ENCODE results near the gene SMAD6.

The SMAD6 gene

GRCh38 chr15:66704803-66705153 lies 2.7 kb downstream of the SMAD6 start:
- DNase-seq: no peak

GRCh38 chr15:66705277-66706146 lies 3.5 kb downstream of the SMAD6 start:
- DNase-seq: no peak

- DNase-seq: no peak
Measured at GRCh38 chr15:66706225-66706732, 4.2 kb downstream of the SMAD6 start.

GRCh38 chr15:66706840-66707239 lies 4.8 kb downstream of the SMAD6 start:
- no peak for DNase-seq

GRCh38 chr15:66707310-66708082 lies 5.5 kb downstream of the SMAD6 start:
- no peak for DNase-seq

- no peak for DNase-seq
Measured at GRCh38 chr15:66708389-66708788, 6.4 kb downstream of the SMAD6 start.

- no peak for DNase-seq
Measured at GRCh38 chr15:66709884-66710283, 7.8 kb downstream of the SMAD6 start.

GRCh38 chr15:66711260-66711659 lies 9.2 kb downstream of the SMAD6 start:
- no peak for DNase-seq

- no peak for DNase-seq
Measured at GRCh38 chr15:66711862-66712261, 9.8 kb downstream of the SMAD6 start.

- no peak for DNase-seq
Measured at GRCh38 chr15:66713843-66714508, 11.9 kb downstream of the SMAD6 start.

GRCh38 chr15:66714543-66714981 lies 12.5 kb downstream of the SMAD6 start:
- no peak for DNase-seq

- DNase-seq: no peak
Measured at GRCh38 chr15:66715181-66715624, 13.2 kb downstream of the SMAD6 start.

GRCh38 chr15:66715720-66716655 lies 14.0 kb downstream of the SMAD6 start:
- DNase-seq: no peak

GRCh38 chr15:66716656-66717020 lies 14.6 kb downstream of the SMAD6 start:
- no peak for DNase-seq

- DNase-seq: no peak
Measured at GRCh38 chr15:66718220-66718988, 16.4 kb downstream of the SMAD6 start.

- DNase-seq: no peak
Measured at GRCh38 chr15:66719471-66719870, 17.4 kb downstream of the SMAD6 start.

- no peak for DNase-seq
Measured at GRCh38 chr15:66720206-66721010, 18.4 kb downstream of the SMAD6 start.

GRCh38 chr15:66721020-66721419 lies 19.0 kb downstream of the SMAD6 start:
- DNase-seq: no peak

GRCh38 chr15:66721501-66721937 lies 19.5 kb downstream of the SMAD6 start:
- DNase-seq: no peak

GRCh38 chr15:66721954-66722353 lies 19.9 kb downstream of the SMAD6 start:
- no peak for DNase-seq
